GM19468 (cell line): ENCODE data around the gene SLC6A20.

Experiments
- ATAC-seq: cut with Tn5 transposase; IDR thresholded peaks from one replicate; pipeline ENCODE4 v1.9.1; 2021; ENCODE audit warnings: mild to moderate bottlenecking, moderate library complexity, moderate number of reproducible peaks; ENCODE audit not compliant: unreplicated experiment; ENCODE audit errors: extremely low read depth

The SLC6A20 gene

DNA sequence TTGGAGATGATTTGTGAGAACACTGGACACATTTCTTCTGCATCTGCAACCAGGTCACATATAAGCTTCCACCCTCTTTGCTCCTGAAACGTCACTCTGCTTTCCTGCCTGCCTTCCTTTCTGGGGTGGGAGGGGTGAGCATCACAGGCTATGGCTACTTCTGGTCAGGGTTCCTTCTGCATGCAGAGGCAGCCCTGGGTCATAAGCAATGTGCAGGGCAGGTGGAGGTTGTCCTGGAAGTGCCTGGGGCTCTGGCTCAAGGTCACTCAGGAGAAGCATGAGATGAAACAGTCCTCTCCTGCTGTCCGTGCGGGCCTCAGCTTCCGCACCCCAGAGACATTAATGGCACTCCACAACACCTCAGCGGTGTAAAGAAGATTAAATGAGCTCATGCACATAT lies 15.1 kb downstream of the SLC6A20 start:
- ATAC-seq = no peak

GRCh38 chr3:45779746-45780735 lies 16.3 kb downstream of the SLC6A20 start:
- ATAC-seq = no peak

DNA sequence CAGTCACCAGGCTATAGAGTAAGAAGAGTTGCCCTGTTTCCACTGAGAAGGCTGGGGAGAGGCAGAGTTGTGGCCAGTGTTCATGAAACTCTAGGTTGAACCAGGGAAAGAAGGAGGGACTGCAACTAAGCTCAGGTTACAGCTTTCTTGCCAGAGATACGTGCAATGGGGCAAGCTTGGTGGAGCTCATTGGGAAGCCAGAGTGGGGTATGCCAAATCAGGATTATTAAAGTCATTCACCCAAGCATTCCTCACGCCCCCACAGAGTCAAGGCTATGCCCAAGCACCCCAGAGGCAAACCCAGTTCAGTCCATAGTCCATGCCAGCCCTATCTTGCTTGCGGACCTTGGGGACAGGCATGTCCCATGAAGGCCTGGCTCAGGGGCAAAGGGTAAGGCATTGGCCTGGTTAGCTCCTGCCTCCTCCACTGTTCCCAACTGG lies 17.6 kb downstream of the SLC6A20 start:
- ATAC-seq = no peak

- no peak for ATAC-seq
Observed at GRCh38 chr3:45777746-45778386, 18.5 kb downstream of the SLC6A20 start.

- no peak for ATAC-seq
Observed at GRCh38 chr3:45777111-45777745, 19.1 kb downstream of the SLC6A20 start.

GRCh38 chr3:45776611-45777010 lies 19.7 kb downstream of the SLC6A20 start:
- ATAC-seq = no peak

- ATAC-seq = no peak
Observed at GRCh38 chr3:45776301-45776595, 20.1 kb downstream of the SLC6A20 start.

DNA sequence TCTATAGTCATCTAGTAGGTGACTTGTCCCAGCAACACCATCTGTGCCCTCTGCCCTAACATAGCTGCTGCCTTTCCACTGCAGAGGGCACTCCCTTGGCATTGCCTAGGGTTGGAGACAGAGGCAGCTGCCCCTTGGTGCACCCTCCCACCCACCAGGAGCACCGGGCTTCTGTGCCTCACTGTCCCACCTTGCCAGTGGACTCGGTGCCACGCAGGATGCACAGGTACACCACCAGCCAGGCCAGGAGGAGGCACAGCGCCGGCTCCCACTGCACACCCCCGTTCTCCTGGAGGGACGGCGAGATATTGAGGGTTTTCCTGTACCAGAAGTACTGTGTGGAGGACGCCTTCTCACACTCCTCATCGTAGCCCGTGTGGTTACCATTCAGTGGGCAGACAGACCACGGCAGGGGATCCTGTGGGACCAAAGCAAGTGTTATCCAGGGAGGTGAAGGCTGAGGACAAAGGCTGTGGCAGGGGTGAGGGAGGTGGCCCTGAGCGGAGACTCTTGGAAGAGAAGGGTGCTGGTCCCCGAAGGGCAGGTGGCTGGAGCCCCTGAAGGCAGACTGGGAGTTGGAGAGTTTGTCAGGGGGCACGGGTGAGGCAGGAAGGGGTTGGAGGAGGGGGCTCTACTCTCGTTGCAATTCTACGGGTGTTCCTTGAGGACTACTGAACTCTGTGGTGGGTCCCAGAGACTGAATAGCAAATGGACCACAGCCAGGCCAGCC lies 20.6 kb downstream of the SLC6A20 start:
- no peak for ATAC-seq

- ATAC-seq = no peak
Observed at GRCh38 chr3:45774581-45775521, 21.5 kb downstream of the SLC6A20 start.

GRCh38 chr3:45773714-45774449 lies 22.5 kb downstream of the SLC6A20 start:
- ATAC-seq = no peak

DNA sequence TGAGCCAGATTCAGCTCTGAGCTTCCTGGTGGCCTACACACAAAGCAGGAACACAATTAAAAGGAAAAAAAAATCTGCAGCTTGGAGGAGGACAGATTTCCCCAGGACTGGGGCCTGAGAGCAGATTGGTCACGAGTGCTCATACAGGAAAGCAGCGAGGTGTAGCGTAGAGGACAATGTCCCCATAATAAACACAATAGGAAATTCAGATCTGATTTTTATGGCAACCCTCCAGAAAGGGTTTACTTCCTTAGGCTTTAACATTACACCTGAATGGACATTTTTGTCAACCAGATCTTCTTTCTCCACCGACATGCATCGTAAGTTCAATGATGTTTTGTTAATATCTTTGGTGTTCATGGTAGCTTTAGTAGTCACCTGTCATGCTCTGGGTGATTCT lies 23.3 kb downstream of the SLC6A20 start:
- no peak for ATAC-seq

- ATAC-seq = no peak
Observed at GRCh38 chr3:45772341-45773035, 23.8 kb downstream of the SLC6A20 start.

- ATAC-seq = no peak
Observed at GRCh38 chr3:45771831-45772230, 24.5 kb downstream of the SLC6A20 start.

GRCh38 chr3:45771166-45771775 lies 25.1 kb downstream of the SLC6A20 start:
- ATAC-seq = no peak

DNA sequence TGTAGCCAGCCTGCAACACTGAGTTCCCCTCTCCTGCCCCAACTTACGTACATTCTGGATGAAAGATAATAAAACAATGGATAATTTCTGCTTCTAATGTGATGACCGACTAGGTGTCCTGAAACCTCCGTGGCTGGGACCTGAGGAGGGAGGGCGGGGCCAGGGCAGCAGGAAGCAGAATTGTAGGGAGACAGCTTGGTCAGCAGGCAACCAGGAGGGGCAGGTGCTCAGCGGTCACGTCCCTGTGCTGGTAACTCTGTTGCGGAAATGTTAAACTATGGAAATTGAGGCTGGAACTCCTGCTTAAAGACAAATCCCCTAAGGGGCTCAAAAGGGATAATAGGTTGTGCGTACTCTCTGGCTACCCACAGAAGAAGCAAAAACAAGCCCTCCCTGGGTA lies 30.4 kb downstream of the SLC6A20 start:
- ATAC-seq = no peak

- no peak for ATAC-seq
Observed at GRCh38 chr3:45765266-45765851, 31.0 kb downstream of the SLC6A20 start.

- ATAC-seq = no peak
Observed at GRCh38 chr3:45763303-45763675, 33.0 kb downstream of the SLC6A20 start.
